ENCODE data around the gene GPR171. TPM values are rescaled to one million over a fixed set of nuclear protein-coding genes. Genes with fewer than 3 reads are reported as not detected.

GPR171 gene
- total and polyA plus RNA-seq, 5 experiments from 2014 or later = 35.5 to 123 (median 69.3) TPM

Other genes starting within 250 kb of the GPR171 start
- not detected for gene CLRN1, start 230.5 kb downstream of the GPR171 start, total RNA-seq
- gene CLRN1, start 230.5 kb downstream of the GPR171 start, polyA plus RNA-seq = not detected
- gene MED12L, start 117.6 kb downstream of the GPR171 start, total RNA-seq = under 1 TPM; 0.29 to 0.66 TPM
- not detected for gene MED12L, start 117.6 kb downstream of the GPR171 start, polyA plus RNA-seq
- gene P2RY14, start 75.3 kb upstream of the GPR171 start, total RNA-seq = under 1 TPM in 1 of 2 experiments, not detected in 1; 0.21 TPM
- not detected for gene P2RY14, start 75.3 kb upstream of the GPR171 start, polyA plus RNA-seq
- not detected for gene GPR87, start 113.6 kb upstream of the GPR171 start, total RNA-seq
- not detected for gene GPR87, start 113.6 kb upstream of the GPR171 start, polyA plus RNA-seq
- not detected for gene P2RY13, start 126.3 kb upstream of the GPR171 start, total RNA-seq
- gene P2RY13, start 126.3 kb upstream of the GPR171 start, polyA plus RNA-seq = under 1 TPM in 2 of 3 donors, not detected in 1; 0.05 to 0.06 TPM
- not detected for gene P2RY12, start 181.5 kb upstream of the GPR171 start, total RNA-seq
- gene P2RY12, start 181.5 kb upstream of the GPR171 start, polyA plus RNA-seq = not detected

Measured in naive thymus-derived CD8-positive, alpha-beta T cell (primary cell).